NCI-H446 (cell line): ENCODE results near the gene PCNX1.

Experiments
- DNase-seq, 2 experiments: peaks; one replicate each; lab custom pipeline; 2025; lab: John Stamatoyannopoulos, UW

Gene PCNX1

GRCh38 chr14:70888681-70889175 is 18.5 kb upstream of the PCNX1 start:
- no peak for DNase-seq

- DNase-seq, result no peak
Observed at GRCh38 chr14:70889555-70889954, 17.7 kb upstream of the PCNX1 start.

DNA sequence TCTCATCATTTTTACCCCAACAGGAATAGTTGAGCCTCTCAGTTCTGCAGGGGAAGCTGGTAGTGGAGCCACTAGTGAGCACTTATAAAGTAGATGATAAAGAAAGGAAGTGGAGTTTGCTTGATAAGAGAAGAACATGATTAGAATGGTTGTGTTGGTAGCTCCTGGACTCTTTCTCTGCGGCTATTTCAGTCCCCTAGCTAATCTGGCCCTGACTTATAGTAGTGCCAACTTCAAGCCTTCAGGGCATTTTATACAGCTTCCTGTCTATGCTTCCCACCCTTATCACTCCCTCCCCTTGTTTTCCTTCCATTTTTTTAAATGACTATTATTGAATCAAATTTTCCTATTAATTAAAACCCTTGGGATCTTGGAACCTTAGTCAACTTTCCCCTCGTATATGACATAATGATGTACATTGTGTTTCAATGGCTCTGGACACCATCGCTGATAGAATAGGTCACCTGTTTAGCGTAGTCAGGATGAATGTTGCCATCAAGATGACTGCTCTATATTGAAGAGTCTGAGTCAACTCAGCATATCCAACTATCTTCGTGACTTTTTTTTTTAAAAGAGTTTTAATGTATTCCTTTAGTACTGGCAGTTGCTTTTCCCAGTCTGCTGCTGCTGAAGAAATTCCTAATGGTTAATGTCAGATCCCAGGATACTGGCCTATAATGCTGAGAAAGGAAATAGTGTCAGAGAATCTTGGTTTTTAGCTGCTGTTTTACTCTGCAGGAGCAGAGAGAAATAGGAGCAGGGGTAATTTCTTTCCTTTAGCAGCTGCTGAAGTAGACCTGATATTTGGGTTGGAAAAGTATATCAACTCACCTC is 16.2 kb upstream of the PCNX1 start:
- no peak for DNase-seq

DNA sequence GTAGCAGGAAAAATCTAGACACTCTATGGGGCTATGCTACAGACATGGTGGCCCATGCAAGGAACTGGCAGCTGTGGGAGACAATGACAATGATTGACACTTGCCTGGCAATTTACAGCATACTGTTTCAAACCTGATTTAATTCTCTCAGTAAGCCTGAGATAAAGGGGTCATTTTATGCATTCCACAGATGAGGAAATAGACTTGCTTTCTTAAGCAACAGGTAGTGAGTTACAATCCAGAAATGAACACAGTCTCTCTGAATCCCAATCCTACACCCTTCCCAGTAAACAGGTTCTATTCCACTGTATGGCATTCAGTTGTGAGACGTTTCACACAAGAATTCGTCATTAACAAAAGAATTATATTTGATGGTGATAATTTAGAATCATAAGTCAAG is 15.5 kb upstream of the PCNX1 start:
- DNase-seq, result no peak

DNA sequence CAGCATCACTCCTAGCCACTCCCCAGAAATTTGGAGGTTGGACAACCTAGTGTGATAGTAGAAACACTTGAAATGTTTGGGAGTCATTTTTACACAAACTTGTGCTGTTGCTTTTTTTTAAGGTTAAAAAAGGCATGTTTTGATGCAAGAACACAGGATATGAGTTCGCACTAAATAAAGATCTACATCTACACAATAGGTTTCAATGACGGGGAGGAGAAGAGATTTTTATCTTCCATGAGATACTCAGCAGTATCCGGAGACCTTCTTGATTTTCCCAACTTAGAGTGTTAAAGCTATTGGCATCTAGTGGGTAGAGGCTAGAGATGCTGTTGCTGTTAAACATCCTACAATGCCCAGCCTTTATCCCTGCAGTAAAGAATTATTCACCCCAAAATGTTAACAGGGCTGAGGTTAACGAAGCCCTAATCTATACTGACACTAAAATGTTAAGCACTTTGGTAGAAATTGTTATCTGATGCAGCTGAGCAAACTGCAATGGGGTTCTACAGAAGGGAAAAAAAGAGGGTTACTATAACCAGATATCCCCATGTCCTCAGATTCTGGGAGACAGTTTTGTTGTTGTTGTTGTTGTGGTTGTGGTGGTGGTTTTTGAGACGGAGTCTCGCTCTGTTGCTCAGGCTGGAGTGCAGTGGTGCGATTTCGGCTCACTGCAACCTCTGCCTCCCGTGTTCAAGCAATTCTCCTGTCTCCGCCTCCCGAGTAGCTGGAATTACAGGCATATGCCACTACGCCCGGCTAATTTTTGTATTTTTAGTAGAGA is 14.0 kb upstream of the PCNX1 start:
- DNase-seq, result no peak

GRCh38 chr14:70893858-70894291 is 13.4 kb upstream of the PCNX1 start:
- no peak for DNase-seq

- DNase-seq, result no peak
Observed at GRCh38 chr14:70894868-70895267, 12.4 kb upstream of the PCNX1 start.

- DNase-seq, result no peak
Observed at GRCh38 chr14:70896317-70896716, 10.9 kb upstream of the PCNX1 start.

DNA sequence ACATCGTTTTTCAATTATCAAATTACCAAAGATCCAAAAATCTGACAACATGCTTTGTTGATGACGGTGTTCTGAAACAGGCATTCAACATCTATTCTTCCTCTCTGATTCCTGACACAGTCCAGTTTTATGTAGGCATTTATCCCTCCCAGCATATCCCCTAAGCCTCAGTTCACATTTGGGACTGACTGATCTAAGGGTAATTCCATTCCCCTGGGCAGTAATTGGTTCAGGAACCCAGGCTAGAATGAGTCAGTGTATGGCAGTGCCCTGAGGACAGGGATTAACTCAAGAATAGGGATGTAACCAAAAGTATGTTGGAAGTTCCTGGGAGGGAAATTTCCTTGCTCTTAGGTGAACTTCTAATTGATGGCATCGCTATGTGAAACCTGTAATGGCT is 10.3 kb upstream of the PCNX1 start:
- no peak for DNase-seq

DNA sequence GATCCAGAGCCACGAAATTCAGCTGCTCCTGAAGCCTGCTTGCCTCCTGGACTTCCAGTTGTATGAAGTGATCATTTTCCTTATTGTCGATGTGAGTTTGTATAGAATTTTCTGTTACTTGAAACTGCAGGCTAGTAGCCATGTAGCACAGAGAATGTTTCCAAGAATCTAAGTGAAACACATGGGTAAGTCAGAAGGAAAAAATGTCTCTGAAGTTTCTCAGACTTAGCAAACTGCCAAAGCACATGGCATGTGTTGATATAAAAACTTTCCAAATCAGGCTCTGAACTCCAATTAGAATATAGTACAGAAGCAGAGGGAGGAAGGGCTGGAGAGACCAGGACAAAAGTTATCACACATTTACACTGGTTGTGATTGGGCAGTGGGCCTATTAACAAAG is 9.8 kb upstream of the PCNX1 start:
- no peak for DNase-seq

- no peak for DNase-seq
Observed at GRCh38 chr14:70898111-70898745, 9.0 kb upstream of the PCNX1 start.

- no peak for DNase-seq
Observed at GRCh38 chr14:70901269-70901668, 6.0 kb upstream of the PCNX1 start.

- no peak for DNase-seq
Observed at GRCh38 chr14:70902184-70902583, 5.1 kb upstream of the PCNX1 start.

GRCh38 chr14:70904373-70904772 is 2.9 kb upstream of the PCNX1 start:
- no peak for DNase-seq

- peak; percentile 58 to 83 for DNase-seq
Observed at GRCh38 chr14:70905301-70905700, 2.0 kb upstream of the PCNX1 start.

- DNase-seq, result no peak
Observed at GRCh38 chr14:70906793-70907175, 475 bp upstream of the PCNX1 start.

- DNase-seq, result peak; percentile 8 to 28
Observed at GRCh38 chr14:70907996-70908934, 1.0 kb downstream of the PCNX1 start.

GRCh38 chr14:70908935-70909641 is 1.8 kb downstream of the PCNX1 start:
- no peak for DNase-seq

- no peak for DNase-seq
Observed at GRCh38 chr14:70909733-70910614, 2.7 kb downstream of the PCNX1 start.

DNA sequence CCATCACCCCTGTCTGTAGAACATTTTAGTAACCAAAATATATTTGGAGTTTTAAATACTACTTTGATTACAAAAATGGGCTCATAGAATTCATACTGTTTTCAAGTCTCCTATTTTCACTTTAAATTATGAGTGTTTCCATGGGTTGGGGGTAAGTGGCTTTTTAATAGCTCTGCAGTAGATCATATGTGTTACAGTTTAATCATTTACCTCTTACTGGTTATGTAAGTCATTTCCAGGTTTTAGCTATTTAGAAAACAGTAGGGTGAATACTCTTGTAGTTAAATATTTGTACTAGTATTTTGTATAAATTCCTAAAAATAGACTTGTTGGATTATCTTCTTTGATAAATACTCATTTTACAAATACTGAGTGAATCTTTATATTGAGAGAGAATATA is 8.2 kb downstream of the PCNX1 start:
- DNase-seq, result no peak
